Measurements from ENCODE around the gene ATXN7.

The ATXN7 gene

GRCh38 chr3:63900010-63900409, 36.3 kb downstream of the ATXN7 start:
- TF ChIP-seq CTCF (IDR thresholded peaks at IDR 0.05; ENCODE audit: extremely low read depth, insufficient read depth, missing control alignments): no peak
- in situ Hi-C loops (cut with MboI; ENCODE audit: low pct_unique_long_range_greater_than_20kb, low sequenced_read_pairs, unreplicated experiment): no loop called here
- DNase-seq (ENCODE audit: low spot score): no peak

GRCh38 chr3:63900459-63900858, 36.8 kb downstream of the ATXN7 start:
- in situ Hi-C loops (cut with MboI; ENCODE audit: low pct_unique_long_range_greater_than_20kb, low sequenced_read_pairs, unreplicated experiment): no loop called here
- no peak for TF ChIP-seq CTCF (IDR thresholded peaks at IDR 0.05; ENCODE audit: extremely low read depth, insufficient read depth, missing control alignments)

GRCh38 chr3:63905731-63906620, 42.3 kb downstream of the ATXN7 start:
- TF ChIP-seq CTCF (IDR thresholded peaks at IDR 0.05; ENCODE audit: extremely low read depth, insufficient read depth, missing control alignments): no peak

More at GRCh38 chr3:63900459-63900858, 36.8 kb downstream of the ATXN7 start:
- no peak for DNase-seq (ENCODE audit: low spot score)

GRCh38 chr3:63908081-63908736, 44.5 kb downstream of the ATXN7 start:
- TF ChIP-seq CTCF (IDR thresholded peaks at IDR 0.05; ENCODE audit: extremely low read depth, insufficient read depth, missing control alignments): no peak
- in situ Hi-C loops (cut with MboI; ENCODE audit: low pct_unique_long_range_greater_than_20kb, low sequenced_read_pairs, unreplicated experiment): no loop called here
- DNase-seq (ENCODE audit: low spot score): no peak

More at GRCh38 chr3:63905731-63906620, 42.3 kb downstream of the ATXN7 start:
- DNase-seq (ENCODE audit: low spot score): no peak
- in situ Hi-C loops (cut with MboI; ENCODE audit: low pct_unique_long_range_greater_than_20kb, low sequenced_read_pairs, unreplicated experiment): no loop called here

- in situ Hi-C loops (cut with MboI; ENCODE audit: low pct_unique_long_range_greater_than_20kb, low sequenced_read_pairs, unreplicated experiment): no loop called here
- DNase-seq (ENCODE audit: low spot score): no peak
- TF ChIP-seq CTCF (IDR thresholded peaks at IDR 0.05; ENCODE audit: extremely low read depth, insufficient read depth, missing control alignments): no peak
These were observed 45.1 kb downstream of the ATXN7 start for GRCh38 chr3:63908776-63909175.

- no peak for TF ChIP-seq CTCF (IDR thresholded peaks at IDR 0.05; ENCODE audit: extremely low read depth, insufficient read depth, missing control alignments)
- DNase-seq (ENCODE audit: low spot score): no peak
- in situ Hi-C loops (cut with MboI; ENCODE audit: low pct_unique_long_range_greater_than_20kb, low sequenced_read_pairs, unreplicated experiment): no loop called here
These were observed 45.8 kb downstream of the ATXN7 start for GRCh38 chr3:63909431-63909830.

All from GM13977 (cell line).